ENCODE results near the gene PI4KB. TPM values are rescaled to one million over a fixed set of nuclear protein-coding genes. Genes with fewer than 3 reads are reported as not detected.

Gene PI4KB
- total and polyA plus RNA-seq, 9 of the 15 experiments (the other 6 are each of a cell fraction or from before 2014, with no cell fraction given) = 3.1 to 65.4 (median 45.1) TPM

- no peak for TF ChIP-seq POLR2B (IDR thresholded peaks at IDR 0.05; ENCODE audit: low read depth, partially characterized antibody)
- no peak for TF ChIP-seq TEAD2 (tag; IDR thresholded peaks at IDR 0.05)
- TF ChIP-seq RBM22 (IDR thresholded peaks at IDR 0.05; ENCODE audit: low read depth, low read length, poor library complexity, severe bottlenecking) = no peak
- TF ChIP-seq TRIM28 (IDR thresholded peaks at IDR 0.05) = no peak
- TF ChIP-seq STAT6 (CRISPR knock-in tag; IDR thresholded peaks at IDR 0.05) = no peak
- no peak for TF ChIP-seq ZNF408 (CRISPR knock-in tag; IDR thresholded peaks at IDR 0.05; ENCODE audit: low read depth)
- no peak for TF ChIP-seq KLF16 (IDR thresholded peaks at IDR 0.05)
- TF ChIP-seq, protein P1, sequence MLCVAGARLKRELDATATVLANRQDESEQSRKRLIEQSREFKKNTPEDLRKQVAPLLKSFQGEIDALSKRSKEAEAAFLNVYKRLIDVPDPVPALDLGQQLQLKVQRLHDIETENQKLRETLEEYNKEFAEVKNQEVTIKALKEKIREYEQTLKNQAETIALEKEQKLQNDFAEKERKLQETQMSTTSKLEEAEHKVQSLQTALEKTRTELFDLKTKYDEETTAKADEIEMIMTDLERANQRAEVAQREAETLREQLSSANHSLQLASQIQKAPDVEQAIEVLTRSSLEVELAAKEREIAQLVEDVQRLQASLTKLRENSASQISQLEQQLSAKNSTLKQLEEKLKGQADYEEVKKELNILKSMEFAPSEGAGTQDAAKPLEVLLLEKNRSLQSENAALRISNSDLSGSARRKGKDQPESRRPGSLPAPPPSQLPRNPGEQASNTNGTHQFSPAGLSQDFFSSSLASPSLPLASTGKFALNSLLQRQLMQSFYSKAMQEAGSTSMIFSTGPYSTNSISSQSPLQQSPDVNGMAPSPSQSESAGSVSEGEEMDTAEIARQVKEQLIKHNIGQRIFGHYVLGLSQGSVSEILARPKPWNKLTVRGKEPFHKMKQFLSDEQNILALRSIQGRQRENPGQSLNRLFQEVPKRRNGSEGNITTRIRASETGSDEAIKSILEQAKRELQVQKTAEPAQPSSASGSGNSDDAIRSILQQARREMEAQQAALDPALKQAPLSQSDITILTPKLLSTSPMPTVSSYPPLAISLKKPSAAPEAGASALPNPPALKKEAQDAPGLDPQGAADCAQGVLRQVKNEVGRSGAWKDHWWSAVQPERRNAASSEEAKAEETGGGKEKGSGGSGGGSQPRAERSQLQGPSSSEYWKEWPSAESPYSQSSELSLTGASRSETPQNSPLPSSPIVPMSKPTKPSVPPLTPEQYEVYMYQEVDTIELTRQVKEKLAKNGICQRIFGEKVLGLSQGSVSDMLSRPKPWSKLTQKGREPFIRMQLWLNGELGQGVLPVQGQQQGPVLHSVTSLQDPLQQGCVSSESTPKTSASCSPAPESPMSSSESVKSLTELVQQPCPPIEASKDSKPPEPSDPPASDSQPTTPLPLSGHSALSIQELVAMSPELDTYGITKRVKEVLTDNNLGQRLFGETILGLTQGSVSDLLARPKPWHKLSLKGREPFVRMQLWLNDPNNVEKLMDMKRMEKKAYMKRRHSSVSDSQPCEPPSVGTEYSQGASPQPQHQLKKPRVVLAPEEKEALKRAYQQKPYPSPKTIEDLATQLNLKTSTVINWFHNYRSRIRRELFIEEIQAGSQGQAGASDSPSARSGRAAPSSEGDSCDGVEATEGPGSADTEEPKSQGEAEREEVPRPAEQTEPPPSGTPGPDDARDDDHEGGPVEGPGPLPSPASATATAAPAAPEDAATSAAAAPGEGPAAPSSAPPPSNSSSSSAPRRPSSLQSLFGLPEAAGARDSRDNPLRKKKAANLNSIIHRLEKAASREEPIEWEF (CRISPR knock-in tag; IDR thresholded peaks at IDR 0.05) = no peak
- TF ChIP-seq ZBTB8A (IDR thresholded peaks at IDR 0.05; ENCODE audit: partially characterized antibody) = no peak
- no peak for TF ChIP-seq FIP1L1 (IDR thresholded peaks at IDR 0.05; ENCODE audit: low read depth, low read length, poor library complexity, severe bottlenecking)
- TF ChIP-seq TCF3 (CRISPR knock-in tag; IDR thresholded peaks at IDR 0.05) = 0 out of 2 replicates have a peak, but pooled peaks have one; percentile 5
- no peak for TF ChIP-seq ZNF41 (CRISPR knock-in tag; conservative IDR thresholded peaks at IDR 0.05)
- no peak for TF ChIP-seq EGR1 (conservative IDR thresholded peaks at IDR 0.05)
- TF ChIP-seq BRD9 (IDR thresholded peaks at IDR 0.05; ENCODE audit: low read depth, partially characterized antibody) = no peak
- TF ChIP-seq MBD2 (IDR thresholded peaks at IDR 0.05; ENCODE audit: borderline replicate concordance, low read depth) = no peak
- TF ChIP-seq PHF8 (IDR thresholded peaks at IDR 0.05; ENCODE audit: borderline replicate concordance, low read length) = no peak
- TF ChIP-seq, protein P2, sequence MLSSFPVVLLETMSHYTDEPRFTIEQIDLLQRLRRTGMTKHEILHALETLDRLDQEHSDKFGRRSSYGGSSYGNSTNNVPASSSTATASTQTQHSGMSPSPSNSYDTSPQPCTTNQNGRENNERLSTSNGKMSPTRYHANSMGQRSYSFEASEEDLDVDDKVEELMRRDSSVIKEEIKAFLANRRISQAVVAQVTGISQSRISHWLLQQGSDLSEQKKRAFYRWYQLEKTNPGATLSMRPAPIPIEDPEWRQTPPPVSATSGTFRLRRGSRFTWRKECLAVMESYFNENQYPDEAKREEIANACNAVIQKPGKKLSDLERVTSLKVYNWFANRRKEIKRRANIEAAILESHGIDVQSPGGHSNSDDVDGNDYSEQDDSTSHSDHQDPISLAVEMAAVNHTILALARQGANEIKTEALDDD (IDR thresholded peaks at IDR 0.05) = peak; percentile 18; the same call in 1 of the 2 replicates
Measured at GRCh38 chr1:151311011-151311410, 16.2 kb downstream of the PI4KB start (continued).
